K562 (cell line): ENCODE measurements around the gene CBX1. TPM values are rescaled to one million over a fixed set of nuclear protein-coding genes. Genes with fewer than 3 reads are reported as not detected.

ENCODE experiments used
- BMI1 ChIP-seq: fragments of 150-350 bp; IDR thresholded peaks from 2 replicates; pipeline ENCODE4 v1.6.1; 2014; ENCODE audit warnings: low read length
- CCNT2 ChIP-seq: IDR thresholded peaks from 2 replicates; pipeline ENCODE4 v1.6.1; 2011; ENCODE audit warnings: borderline replicate concordance, low read depth, mild to moderate bottlenecking, moderate library complexity, mixed read lengths, low read length; ENCODE audit not compliant: insufficient read length; ENCODE audit errors: extremely low read depth
- CTBP1 ChIP-seq: fragments of 450-650 bp; IDR thresholded peaks from 2 replicates; pipeline ENCODE4 v1.6.1; 2016; ENCODE audit warnings: borderline replicate concordance
- FOXP1 ChIP-seq: sonication (generic); formaldehyde crosslinking; IDR thresholded peaks from 2 replicates; pipeline ENCODE4 v1.8.0; 2022; ENCODE audit warnings: mild to moderate bottlenecking, missing genetic modification reagents
- GTF2A2 ChIP-seq: IDR thresholded peaks from 2 replicates; pipeline ENCODE4 v1.6.1; 2016; ENCODE audit warnings: mild to moderate bottlenecking, missing genetic modification characterization, missing compliant biosample characterization
- GTF2E2 ChIP-seq: fragments of 200-800 bp; sonication (Bioruptor generic); IDR thresholded peaks from 2 replicates; pipeline ENCODE4 v1.6.1; 2016; ENCODE audit warnings: missing genetic modification characterization, missing compliant biosample characterization
- HNRNPL ChIP-seq: fragments of 200-400 bp; formaldehyde crosslinking; IDR thresholded peaks from 2 replicates; pipeline ENCODE4 v1.6.1; 2017; ENCODE audit warnings: low read depth, mild to moderate bottlenecking, low read length
- ILF3 ChIP-seq: fragments of 450-650 bp; IDR thresholded peaks from 2 replicates; pipeline ENCODE4 v1.6.1; 2018; ENCODE audit warnings: antibody characterized with exemption, mild to moderate bottlenecking, moderate library complexity, borderline replicate concordance
- ILK ChIP-seq: fragments of 450-650 bp; IDR thresholded peaks from 2 replicates; pipeline ENCODE4 v1.6.1; 2016; ENCODE audit warnings: missing genetic modification characterization, low read depth, mild to moderate bottlenecking, missing compliant biosample characterization, moderate library complexity, borderline replicate concordance
- KDM4B ChIP-seq, 2 experiments: fragments of 450-650 bp in 1 of 2; sonication (generic) in 1 of 2; IDR thresholded peaks; 2 replicates each; pipeline ENCODE4 v1.6.1; 2016 to 2017; ENCODE audit warnings: borderline replicate concordance in 2 of 2, antibody characterized with exemption in 1 of 2, low read depth in 1 of 2, mild to moderate bottlenecking in 1 of 2
- LCOR ChIP-seq: sonication (generic); formaldehyde crosslinking; IDR thresholded peaks from 2 replicates; pipeline ENCODE4 v1.8.0; 2022; ENCODE audit warnings: mild to moderate bottlenecking, missing genetic modification reagents
- MAFK ChIP-seq: IDR thresholded peaks from 2 replicates; pipeline ENCODE4 v1.6.1; 2011; ENCODE audit warnings: low read length, improper control_type of control experiment
- MED1 ChIP-seq: sonication (generic); formaldehyde crosslinking; IDR thresholded peaks from 2 replicates; pipeline ENCODE4 v1.8.1; 2023; ENCODE audit warnings: missing genetic modification reagents, borderline replicate concordance
- NFE2L1 ChIP-seq: fragments of 450-650 bp; IDR thresholded peaks from 2 replicates; pipeline ENCODE4 v1.6.1; 2016; ENCODE audit warnings: missing genetic modification characterization, low read depth, mild to moderate bottlenecking, missing compliant biosample characterization, moderate library complexity, borderline replicate concordance
- NONO ChIP-seq, 2 experiments: fragments of 200-400 bp in 1 of 2; fragments of 450-650 bp in 1 of 2; formaldehyde crosslinking in 1 of 2; IDR thresholded peaks; 2 replicates each; pipeline ENCODE4 v1.6.1; 2017; ENCODE audit warnings: low read depth in 2 of 2, mild to moderate bottlenecking in 2 of 2, moderate library complexity in 2 of 2, low read length in 1 of 2
- NR2C1 ChIP-seq, 2 experiments: fragments of 450-650 bp; IDR thresholded peaks; 2 replicates each; pipeline ENCODE4 v1.6.1; 2017; ENCODE audit warnings: mild to moderate bottlenecking in 2 of 2, antibody characterized with exemption in 1 of 2, inconsistent platforms in 1 of 2, missing compliant biosample characterization in 1 of 2, missing genetic modification characterization in 1 of 2
- POLR2A ChIP-seq: fragments of 450-650 bp; conservative IDR thresholded peaks from 2 replicates; pipeline ENCODE4 v1.6.1; 2016
- POLR2AphosphoS5 ChIP-seq: IDR thresholded peaks from 2 replicates; pipeline ENCODE4 v1.6.1; 2011; ENCODE audit warnings: mild to moderate bottlenecking, low read depth, low read length, moderate library complexity; ENCODE audit not compliant: control insufficient read depth, insufficient read depth
- RCOR1 ChIP-seq, 2 experiments: IDR thresholded peaks; 2 replicates each; pipeline ENCODE4 v1.6.1; 2012; ENCODE audit warnings: low read depth in 2 of 2, low read length in 2 of 2, borderline replicate concordance in 1 of 2, improper control_type of control experiment in 1 of 2
- TAL1 ChIP-seq: fragments of 450-650 bp; IDR thresholded peaks from 2 replicates; pipeline ENCODE4 v1.6.1; 2016; ENCODE audit warnings: mild to moderate bottlenecking
- ZFP36 ChIP-seq: fragments of 150-350 bp; IDR thresholded peaks from 2 replicates; pipeline ENCODE4 v1.6.1; 2018; ENCODE audit warnings: low read length, low read depth; ENCODE audit not compliant: partially characterized antibody
- ZNF140 ChIP-seq: fragments of 250-450 bp; sonication (Bioruptor Pico); IDR thresholded peaks from 2 replicates; pipeline ENCODE4 v1.8.0; 2021; ENCODE audit warnings: moderate library complexity, mild to moderate bottlenecking, inconsistent platforms
- ZNF24 ChIP-seq: fragments of 450-650 bp; IDR thresholded peaks from 2 replicates; pipeline ENCODE4 v1.6.1; 2016
- ZNF57 ChIP-seq: fragments of 450-650 bp; formaldehyde crosslinking; IDR thresholded peaks from 2 replicates; pipeline ENCODE4 v1.4.0; 2020; ENCODE audit warnings: mild to moderate bottlenecking, moderate library complexity
- polyA plus RNA-seq, 8 experiments: library from polyadenylated mRNA; depleted of rRNA in 4 of 8; stranded (reverse) in 5 of 8; unstranded in 3 of 8; fragments of >200 nt; fragmentation: Nextera tagmentation in 2 of 8; fragmentation: Illumina TruSeq in 1 of 8; extraction: Ambion mirVana in 2 of 8; extraction: Trizol in 1 of 8; gene quantifications; 2 replicates each; pipeline versions ENCODE4 v1.2.1 to v1.2.3, GENCODE V29; 2011 to 2014; ENCODE audit warnings: inconsistent platforms in 1 of 8, missing spikeins in 1 of 8
- total RNA-seq, 7 experiments: library from RNA; depleted of rRNA in 6 of 7; stranded (reverse); fragments of >200 nt in 6 of 7; fragmentation: Illumina TruSeq in 2 of 7; extraction: Trizol in 2 of 7; gene quantifications; 2 replicates each; pipeline versions ENCODE4 v1.2.1 to v1.2.3, GENCODE V29; 2011 to 2021; ENCODE audit warnings: low replicate concordance in 1 of 7
- TF ChIP-seq, protein P1 (sequence below): sonication (generic); formaldehyde crosslinking; IDR thresholded peaks from 2 replicates; pipeline ENCODE4 v1.8.1; 2022; ENCODE audit warnings: missing genetic modification reagents
- TF ChIP-seq, protein P2 (sequence below): fragments of 250-450 bp; sonication (Bioruptor Pico); IDR thresholded peaks from 2 replicates; pipeline ENCODE4 v1.9.0; 2021; ENCODE audit warnings: mild to moderate bottlenecking, inconsistent platforms

Gene CBX1
- total and polyA plus RNA-seq, 9 of the 15 experiments (the other 6 are each of a cell fraction or from before 2014, with no cell fraction given) = 10.6 to 95.7 (median 52.7) TPM

DNA sequence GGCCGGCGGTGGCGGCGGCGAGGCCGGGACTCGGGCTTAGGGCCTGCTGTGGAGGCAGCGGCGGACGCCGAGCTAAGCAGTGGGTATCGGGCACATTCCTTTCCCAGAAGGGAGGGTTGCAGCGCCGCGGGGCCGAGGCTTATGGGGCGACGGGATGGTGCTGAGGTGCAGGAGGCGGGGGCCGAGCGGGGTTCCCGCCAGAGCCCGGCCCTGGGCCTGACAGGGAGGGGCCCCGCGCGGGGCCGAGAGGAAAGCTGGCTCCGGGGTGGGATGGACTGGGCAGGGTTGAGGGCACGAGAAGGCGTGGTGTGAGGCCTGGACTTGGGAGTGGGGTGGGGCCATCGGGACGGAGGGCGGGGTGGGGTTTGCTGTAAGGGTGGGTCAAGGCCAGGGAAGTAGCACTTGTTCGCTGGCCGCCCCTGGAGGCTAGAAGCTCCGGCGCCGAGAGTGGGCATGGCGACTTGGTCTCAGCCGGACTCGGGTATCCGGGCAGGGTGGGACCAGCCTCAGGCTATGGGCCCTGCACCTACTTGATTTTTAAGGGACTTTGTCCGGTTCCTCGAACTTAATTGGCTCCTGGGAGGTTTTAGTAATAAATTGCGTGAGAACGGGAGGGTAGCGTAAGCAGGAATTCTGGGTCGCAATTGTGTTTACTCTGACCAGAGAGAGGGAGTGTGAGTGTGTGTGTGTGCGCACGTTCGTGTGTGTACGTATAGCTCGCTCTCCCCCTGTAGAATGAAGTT lies 52.7 kb downstream of the CBX1 start (continued):
- TF ChIP-seq NR2C1 (IDR thresholded peaks at IDR 0.05) (no peak), NR2C1 (tag; IDR thresholded peaks at IDR 0.05) (no peak), BMI1 (no peak), ZFP36 (no peak), ZNF24 (no peak), MAFK (no peak), MED1 (CRISPR knock-in tag) (no peak), CTBP1 (no peak), TAL1 (no peak), KDM4B (IDR thresholded peaks at IDR 0.05; ENCODE audit: borderline replicate concordance in 2 of 2, low read depth in 1 of 2) (no peak), RCOR1 (IDR thresholded peaks at IDR 0.05; ENCODE audit: borderline replicate concordance in 1 of 2, low read depth in 2 of 2, low read length in 2 of 2) (0 out of 4 replicates have a peak, but pooled peaks of 1 of the 2 experiments have one; percentile 25), ILK (tag) (no peak), NONO (IDR thresholded peaks at IDR 0.05; ENCODE audit: low read depth in 2 of 2, low read length in 1 of 2) (peak; percentile 55 to 62; a peak in 3 of 4 replicates), CCNT2 (peak; percentile 31), NFE2L1 (tag) (no peak), LCOR (CRISPR knock-in tag) (no peak; the same call in 1 of the 2 replicates), FOXP1 (CRISPR knock-in tag) (no peak), ZNF140 (CRISPR knock-in tag) (no peak), POLR2AphosphoS5 (peak; percentile 25; the same call in 1 of the 2 replicates), ILF3 (peak; percentile 34; the same call in 1 of the 2 replicates), GTF2E2 (tag) (0 out of 2 replicates have a peak, but pooled peaks have one; percentile 6), GTF2A2 (no peak), POLR2A (peak; percentile 81), HNRNPL (peak; percentile 94), ZNF57 (CRISPR knock-in tag) (no peak)
- TF ChIP-seq, protein P1, sequence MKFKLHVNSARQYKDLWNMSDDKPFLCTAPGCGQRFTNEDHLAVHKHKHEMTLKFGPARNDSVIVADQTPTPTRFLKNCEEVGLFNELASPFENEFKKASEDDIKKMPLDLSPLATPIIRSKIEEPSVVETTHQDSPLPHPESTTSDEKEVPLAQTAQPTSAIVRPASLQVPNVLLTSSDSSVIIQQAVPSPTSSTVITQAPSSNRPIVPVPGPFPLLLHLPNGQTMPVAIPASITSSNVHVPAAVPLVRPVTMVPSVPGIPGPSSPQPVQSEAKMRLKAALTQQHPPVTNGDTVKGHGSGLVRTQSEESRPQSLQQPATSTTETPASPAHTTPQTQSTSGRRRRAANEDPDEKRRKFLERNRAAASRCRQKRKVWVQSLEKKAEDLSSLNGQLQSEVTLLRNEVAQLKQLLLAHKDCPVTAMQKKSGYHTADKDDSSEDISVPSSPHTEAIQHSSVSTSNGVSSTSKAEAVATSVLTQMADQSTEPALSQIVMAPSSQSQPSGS (CRISPR knock-in tag) = no peak
- TF ChIP-seq, protein P2, sequence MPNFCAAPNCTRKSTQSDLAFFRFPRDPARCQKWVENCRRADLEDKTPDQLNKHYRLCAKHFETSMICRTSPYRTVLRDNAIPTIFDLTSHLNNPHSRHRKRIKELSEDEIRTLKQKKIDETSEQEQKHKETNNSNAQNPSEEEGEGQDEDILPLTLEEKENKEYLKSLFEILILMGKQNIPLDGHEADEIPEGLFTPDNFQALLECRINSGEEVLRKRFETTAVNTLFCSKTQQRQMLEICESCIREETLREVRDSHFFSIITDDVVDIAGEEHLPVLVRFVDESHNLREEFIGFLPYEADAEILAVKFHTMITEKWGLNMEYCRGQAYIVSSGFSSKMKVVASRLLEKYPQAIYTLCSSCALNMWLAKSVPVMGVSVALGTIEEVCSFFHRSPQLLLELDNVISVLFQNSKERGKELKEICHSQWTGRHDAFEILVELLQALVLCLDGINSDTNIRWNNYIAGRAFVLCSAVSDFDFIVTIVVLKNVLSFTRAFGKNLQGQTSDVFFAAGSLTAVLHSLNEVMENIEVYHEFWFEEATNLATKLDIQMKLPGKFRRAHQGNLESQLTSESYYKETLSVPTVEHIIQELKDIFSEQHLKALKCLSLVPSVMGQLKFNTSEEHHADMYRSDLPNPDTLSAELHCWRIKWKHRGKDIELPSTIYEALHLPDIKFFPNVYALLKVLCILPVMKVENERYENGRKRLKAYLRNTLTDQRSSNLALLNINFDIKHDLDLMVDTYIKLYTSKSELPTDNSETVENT (CRISPR knock-in tag) = peak; percentile 91; the same call in 1 of the 2 replicates
